ENCODE data around the gene TSPOAP1.

DNA sequence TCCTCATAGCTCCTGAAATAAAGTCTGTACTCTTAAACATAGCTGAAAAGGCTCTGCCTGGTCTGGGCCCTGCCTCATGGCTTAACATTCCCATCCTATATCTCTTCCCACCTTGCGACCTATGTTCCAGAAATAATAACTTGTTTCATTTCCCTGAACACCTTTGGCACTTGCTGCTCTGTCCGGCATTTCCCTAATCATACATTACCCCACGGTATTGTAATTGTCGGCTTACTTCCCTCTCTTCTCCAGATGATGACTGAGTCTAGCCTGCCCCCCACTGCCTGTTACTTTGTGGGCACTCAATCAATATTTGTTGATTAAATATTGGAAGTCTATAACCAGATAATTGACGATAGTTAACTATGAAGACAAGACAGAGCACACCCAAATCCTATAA, 46.7 kb upstream of the TSPOAP1 start:
- no peak for TF ChIP-seq POLR2A (IDR thresholded peaks at IDR 0.05; ENCODE audit: insufficient read depth in 1 of 2, low read depth in 2 of 2, low read length in 2 of 2)
- TF ChIP-seq, protein P1, sequence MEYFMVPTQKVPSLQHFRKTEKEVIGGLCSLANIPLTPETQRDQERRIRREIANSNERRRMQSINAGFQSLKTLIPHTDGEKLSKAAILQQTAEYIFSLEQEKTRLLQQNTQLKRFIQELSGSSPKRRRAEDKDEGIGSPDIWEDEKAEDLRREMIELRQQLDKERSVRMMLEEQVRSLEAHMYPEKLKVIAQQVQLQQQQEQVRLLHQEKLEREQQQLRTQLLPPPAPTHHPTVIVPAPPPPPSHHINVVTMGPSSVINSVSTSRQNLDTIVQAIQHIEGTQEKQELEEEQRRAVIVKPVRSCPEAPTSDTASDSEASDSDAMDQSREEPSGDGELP (IDR thresholded peaks at IDR 0.05; ENCODE audit: borderline replicate concordance, low read depth) = no peak
- TF ChIP-seq ZNF670 (CRISPR knock-in tag; IDR thresholded peaks at IDR 0.05; ENCODE audit: borderline replicate concordance) = no peak
- TF ChIP-seq, protein P2, sequence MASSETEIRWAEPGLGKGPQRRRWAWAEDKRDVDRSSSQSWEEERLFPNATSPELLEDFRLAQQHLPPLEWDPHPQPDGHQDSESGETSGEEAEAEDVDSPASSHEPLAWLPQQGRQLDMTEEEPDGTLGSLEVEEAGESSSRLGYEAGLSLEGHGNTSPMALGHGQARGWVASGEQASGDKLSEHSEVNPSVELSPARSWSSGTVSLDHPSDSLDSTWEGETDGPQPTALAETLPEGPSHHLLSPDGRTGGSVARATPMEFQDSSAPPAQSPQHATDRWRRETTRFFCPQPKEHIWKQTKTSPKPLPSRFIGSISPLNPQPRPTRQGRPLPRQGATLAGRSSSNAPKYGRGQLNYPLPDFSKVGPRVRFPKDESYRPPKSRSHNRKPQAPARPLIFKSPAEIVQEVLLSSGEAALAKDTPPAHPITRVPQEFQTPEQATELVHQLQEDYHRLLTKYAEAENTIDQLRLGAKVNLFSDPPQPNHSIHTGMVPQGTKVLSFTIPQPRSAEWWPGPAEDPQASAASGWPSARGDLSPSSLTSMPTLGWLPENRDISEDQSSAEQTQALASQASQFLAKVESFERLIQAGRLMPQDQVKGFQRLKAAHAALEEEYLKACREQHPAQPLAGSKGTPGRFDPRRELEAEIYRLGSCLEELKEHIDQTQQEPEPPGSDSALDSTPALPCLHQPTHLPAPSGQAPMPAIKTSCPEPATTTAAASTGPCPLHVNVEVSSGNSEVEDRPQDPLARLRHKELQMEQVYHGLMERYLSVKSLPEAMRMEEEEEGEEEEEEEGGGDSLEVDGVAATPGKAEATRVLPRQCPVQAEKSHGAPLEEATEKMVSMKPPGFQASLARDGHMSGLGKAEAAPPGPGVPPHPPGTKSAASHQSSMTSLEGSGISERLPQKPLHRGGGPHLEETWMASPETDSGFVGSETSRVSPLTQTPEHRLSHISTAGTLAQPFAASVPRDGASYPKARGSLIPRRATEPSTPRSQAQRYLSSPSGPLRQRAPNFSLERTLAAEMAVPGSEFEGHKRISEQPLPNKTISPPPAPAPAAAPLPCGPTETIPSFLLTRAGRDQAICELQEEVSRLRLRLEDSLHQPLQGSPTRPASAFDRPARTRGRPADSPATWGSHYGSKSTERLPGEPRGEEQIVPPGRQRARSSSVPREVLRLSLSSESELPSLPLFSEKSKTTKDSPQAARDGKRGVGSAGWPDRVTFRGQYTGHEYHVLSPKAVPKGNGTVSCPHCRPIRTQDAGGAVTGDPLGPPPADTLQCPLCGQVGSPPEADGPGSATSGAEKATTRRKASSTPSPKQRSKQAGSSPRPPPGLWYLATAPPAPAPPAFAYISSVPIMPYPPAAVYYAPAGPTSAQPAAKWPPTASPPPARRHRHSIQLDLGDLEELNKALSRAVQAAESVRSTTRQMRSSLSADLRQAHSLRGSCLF (CRISPR knock-in tag; IDR thresholded peaks at IDR 0.05; ENCODE audit: borderline replicate concordance) = no peak
- no peak for TF ChIP-seq TCF12 (IDR thresholded peaks at IDR 0.05)
- TF ChIP-seq TCF12 (CRISPR knock-in tag; IDR thresholded peaks at IDR 0.05) = no peak
- no peak for TF ChIP-seq HNF4G (IDR thresholded peaks at IDR 0.05; ENCODE audit: borderline replicate concordance, low read depth, low read length)
- no peak for TF ChIP-seq HNF4G (CRISPR knock-in tag; IDR thresholded peaks at IDR 0.05; ENCODE audit: borderline replicate concordance, low read depth)
- TF ChIP-seq CHD2 (IDR thresholded peaks at IDR 0.05; ENCODE audit: low read depth, low read length) = no peak

Measured in HepG2 (cell line).